RKO (cell line): ENCODE results near the gene ADH5.
"Not testable (repeated sequence)": the region's sequence is repeated elsewhere in the genome, so short reads cannot be mapped to it uniquely, and the experiment has no call there.

ENCODE experiments used
- DNase-seq: peaks from one replicate; pipeline ENCODE4 v3.0.0-alpha.2; 2016; ENCODE audit warnings: low spot score

The ADH5 gene

GRCh38 chr4:99084595-99084994, 4.0 kb downstream of the ADH5 start:
- DNase-seq = no peak

- DNase-seq = no peak
Observed at GRCh38 chr4:99082192-99082591, 6.4 kb downstream of the ADH5 start.

GRCh38 chr4:99080869-99081268, 7.7 kb downstream of the ADH5 start:
- not testable (repeated sequence) for DNase-seq

GRCh38 chr4:99079625-99080295, 8.8 kb downstream of the ADH5 start:
- no peak for DNase-seq

GRCh38 chr4:99078931-99079624, 9.5 kb downstream of the ADH5 start:
- no peak for DNase-seq

- DNase-seq = no peak
Observed at GRCh38 chr4:99078336-99078735, 10.3 kb downstream of the ADH5 start.

GRCh38 chr4:99077177-99077576, 11.4 kb downstream of the ADH5 start:
- no peak for DNase-seq

- DNase-seq = no peak
Observed at GRCh38 chr4:99076292-99076976, 12.2 kb downstream of the ADH5 start.

GRCh38 chr4:99074816-99075215, 13.8 kb downstream of the ADH5 start:
- DNase-seq = no peak

- DNase-seq = no peak
Observed at GRCh38 chr4:99071159-99071558, 17.4 kb downstream of the ADH5 start.

- DNase-seq = no peak
Observed at GRCh38 chr4:99067617-99068016, 21.0 kb downstream of the ADH5 start.

GRCh38 chr4:99065521-99065920, 23.1 kb downstream of the ADH5 start:
- not testable (repeated sequence) for DNase-seq

- DNase-seq = no peak
Observed at GRCh38 chr4:99062120-99062519, 26.5 kb downstream of the ADH5 start.

- DNase-seq = no peak
Observed at GRCh38 chr4:99061048-99061700, 27.4 kb downstream of the ADH5 start.

GRCh38 chr4:99059550-99059949, 29.0 kb downstream of the ADH5 start:
- no peak for DNase-seq

- DNase-seq = no peak
Observed at GRCh38 chr4:99058228-99058627, 30.4 kb downstream of the ADH5 start.

- DNase-seq = no peak
Observed at GRCh38 chr4:99054428-99054994, 34.1 kb downstream of the ADH5 start.

- DNase-seq = no peak
Observed at GRCh38 chr4:99052902-99053301, 35.7 kb downstream of the ADH5 start.

- no peak for DNase-seq
Observed at GRCh38 chr4:99047710-99048109, 40.9 kb downstream of the ADH5 start.

GRCh38 chr4:99043346-99043745, 45.2 kb downstream of the ADH5 start:
- no peak for DNase-seq

- no peak for DNase-seq
Observed at GRCh38 chr4:99038213-99038612, 50.4 kb downstream of the ADH5 start.

- DNase-seq = no peak
Observed at GRCh38 chr4:99033956-99034355, 54.6 kb downstream of the ADH5 start.
